HuH-7.5 (cell line): ENCODE measurements around the gene RRP9.

ENCODE experiments used
- DNase-seq: peaks from one replicate; pipeline ENCODE4 v3.0.0; 2011; ENCODE audit warnings: low spot score

Gene RRP9

DNA sequence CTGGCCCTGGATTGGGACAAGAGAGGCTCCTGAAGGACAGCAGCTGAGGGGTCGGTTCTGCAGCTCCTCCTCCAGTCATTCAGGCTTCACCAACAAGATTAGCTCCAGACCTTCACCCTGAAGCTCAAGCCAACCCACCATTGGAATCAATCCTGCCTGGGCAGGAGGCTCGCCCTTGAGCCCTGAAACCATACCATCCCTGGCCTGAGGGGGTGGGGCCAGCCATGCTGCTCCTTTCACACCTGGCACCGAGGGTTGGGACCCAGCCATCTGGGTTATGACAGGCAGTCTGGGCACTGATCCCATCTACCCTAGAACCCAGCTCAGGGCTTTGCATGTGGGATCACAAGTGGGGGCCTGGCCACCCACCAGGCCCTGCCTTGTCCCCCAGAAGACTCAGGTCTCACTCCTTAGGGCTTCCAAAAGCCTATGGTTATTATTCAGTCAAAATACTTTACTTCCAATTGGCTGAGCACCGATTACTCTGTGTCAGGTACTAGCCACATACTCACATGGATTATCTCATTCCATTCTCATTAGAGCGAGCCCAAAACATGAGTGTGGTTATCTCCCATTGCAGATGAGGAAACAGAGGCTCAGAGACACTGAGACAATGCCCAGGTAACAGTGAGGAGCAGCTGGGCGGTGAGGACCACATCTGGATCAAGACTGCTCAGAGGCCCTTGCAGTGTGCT is 29.0 kb upstream of the RRP9 start:
- no peak for DNase-seq

DNA sequence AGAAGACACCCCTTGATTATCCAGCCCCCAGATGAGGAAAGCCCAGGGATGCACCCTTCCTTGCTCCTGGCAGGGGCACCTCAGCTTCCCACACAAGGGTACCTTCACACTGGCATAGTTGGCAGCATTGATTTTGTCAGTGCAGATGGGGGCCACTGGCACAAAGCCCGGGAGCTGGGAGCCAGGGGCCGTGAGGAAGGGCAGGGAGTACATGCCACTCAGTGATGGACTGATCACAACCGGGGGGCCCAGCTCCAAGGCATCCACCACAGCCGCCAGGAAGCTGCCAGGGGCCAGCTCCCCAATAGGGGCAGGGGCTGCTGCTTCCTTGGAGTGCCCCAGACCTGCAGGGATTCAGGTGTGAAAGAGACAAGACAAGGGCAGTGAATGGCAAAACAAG is 28.1 kb upstream of the RRP9 start:
- no peak for DNase-seq

DNA sequence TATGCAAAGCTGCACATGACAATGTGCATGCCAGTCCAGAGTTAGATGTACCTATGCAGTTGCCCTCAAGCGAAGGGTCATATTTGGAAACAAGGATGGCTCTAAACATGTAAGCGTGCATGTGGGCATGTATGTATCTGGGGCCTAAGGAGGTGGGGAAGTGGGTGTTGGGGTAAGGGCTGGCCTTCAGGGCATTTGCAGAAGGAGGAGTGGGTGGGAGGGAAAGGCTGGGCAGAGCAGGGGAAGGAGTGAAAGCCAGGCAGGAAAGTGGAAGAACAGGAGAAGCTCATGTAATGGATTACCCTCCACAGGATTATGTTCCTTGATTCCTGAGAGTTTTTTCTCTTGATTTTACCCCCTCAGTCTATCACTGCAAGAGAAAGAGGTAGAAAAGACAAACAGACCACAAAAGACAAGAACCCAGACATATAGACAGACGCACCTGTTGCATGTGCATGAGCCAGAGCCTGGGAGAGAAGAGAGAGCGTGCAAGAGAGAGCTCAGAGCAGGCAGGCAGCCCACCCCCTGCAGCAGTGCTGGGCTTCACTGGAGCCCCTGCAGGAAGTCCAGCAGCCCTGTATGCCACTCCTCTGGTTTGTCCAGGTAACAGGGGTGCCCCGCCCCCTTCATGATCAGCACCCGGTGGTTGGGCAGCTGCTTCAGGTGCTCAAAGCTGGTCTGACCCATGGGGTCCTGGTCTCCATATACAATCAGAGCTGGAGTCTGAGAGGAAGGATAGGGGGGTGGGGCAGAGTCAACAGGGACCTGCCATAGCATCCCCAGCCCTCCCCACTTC is 27.4 kb upstream of the RRP9 start:
- DNase-seq: no peak

DNA sequence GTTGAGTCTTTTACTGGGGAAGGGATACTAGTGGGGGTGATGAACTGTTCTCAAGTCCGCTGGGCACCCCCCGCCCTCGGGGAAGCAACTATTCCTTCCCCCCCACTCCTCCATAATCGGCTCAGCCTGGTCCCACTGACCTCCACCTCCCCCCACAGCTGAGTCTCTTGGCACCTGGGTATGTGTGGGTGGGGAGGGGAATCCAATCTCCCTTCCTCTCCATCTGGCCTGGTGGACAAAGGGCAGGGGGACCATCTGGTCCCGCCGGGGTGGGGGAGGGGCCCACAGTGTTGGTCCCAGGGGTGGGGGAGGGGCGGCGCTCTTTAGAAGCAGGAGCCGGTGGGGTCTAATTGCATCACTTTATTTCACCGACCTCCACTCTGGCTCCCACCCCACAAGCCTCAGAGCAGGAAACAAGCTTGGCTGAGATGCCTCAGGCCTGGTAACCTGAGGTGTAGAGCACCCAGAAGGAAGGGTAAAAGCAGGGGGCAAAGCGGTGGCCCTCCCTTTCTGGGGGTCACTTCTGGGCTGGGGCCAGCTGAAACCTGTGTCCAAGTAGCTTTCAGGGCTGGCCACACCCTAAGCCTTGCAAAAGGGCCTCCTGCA is 26.6 kb upstream of the RRP9 start:
- no peak for DNase-seq

DNA sequence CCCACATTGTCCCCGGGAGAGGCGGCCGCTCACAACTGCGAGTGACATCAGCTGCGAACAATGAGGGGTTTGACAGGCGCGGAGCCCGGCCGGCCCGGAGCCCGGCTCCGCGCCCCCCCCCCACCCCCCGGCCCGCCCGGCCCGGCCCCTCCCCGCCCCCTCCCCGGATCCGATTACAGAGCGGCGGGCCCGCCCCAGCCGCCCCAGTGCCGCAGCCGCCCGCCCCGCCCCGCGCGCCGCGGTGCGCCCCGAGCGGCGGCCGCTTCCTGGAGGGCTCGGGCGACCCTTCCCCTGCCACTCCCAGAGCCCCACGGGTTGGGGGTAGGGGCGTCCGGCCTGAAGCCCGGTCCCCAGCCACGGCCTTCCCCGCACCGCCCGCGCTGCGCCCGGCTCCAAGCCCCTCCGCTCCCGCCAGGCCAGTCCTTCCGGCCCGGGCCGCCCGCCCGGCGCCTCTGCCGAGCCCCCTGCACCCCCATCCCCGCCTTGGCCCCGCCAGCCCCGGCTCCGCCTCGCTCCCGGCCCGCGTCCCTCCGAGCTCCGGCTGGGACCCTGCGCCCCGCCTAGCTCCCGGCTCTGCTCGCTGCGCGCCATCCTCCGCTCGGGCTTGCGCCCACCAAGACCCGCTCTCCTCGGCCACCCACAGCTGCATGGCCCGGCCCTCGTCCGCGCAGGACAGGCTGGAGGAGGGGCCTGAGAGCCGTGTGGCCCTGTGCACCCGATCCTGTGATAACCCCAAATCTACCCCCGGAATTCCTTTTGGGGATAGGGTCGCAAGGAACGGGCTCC is 25.9 kb upstream of the RRP9 start, which contains the start of gene PCBP4:
Gene PCBP4 (minus strand): TSS at position 71 of the 786 bp plus-strand sequence. CDS start 6,214 bp downstream, outside the sequence.
- peak; percentile 77 for DNase-seq

DNA sequence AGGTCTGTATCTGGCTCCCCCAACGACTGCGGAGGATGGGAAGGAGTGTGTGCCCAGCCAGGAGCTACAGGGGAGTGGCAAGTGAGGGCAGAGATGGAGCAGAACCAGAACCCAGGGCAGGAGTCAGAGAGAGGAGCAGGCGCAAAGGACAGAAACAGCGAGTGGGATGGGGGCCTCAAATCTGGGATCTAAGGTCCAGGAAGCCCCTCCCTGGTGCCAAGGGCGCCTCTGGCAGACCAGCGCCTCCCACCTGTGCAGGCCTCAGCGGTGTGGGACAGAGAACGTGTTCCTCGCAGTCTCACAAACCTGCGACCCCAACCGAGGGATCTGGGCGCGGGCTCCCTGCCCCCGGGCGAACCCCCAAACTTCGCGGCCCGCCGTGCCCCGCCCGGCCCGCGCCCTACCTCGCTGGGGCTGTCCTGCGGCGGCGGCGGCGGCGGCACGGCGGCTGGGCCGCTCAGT is 25.2 kb upstream of the RRP9 start:
- DNase-seq: no peak

DNA sequence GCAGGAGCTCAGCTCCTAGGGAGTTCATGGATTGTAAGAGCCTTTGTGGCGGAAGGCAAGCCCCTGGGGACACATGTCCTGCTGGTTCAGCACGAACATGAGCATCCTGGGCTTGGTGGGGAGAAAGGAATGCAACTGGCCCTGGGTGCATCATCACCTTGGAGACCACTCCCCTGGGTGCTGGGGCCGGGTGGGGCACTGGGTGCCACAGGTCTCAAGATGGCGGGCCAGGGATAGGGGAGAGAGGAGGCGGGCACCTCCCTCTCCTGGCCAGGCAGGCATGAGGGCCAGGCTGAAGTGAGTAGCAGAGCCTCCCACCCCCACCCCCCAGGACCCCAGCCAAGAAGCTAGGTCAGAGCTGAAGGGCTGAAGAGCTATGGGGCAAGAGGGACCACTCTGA is 24.8 kb upstream of the RRP9 start:
- no peak for DNase-seq

DNA sequence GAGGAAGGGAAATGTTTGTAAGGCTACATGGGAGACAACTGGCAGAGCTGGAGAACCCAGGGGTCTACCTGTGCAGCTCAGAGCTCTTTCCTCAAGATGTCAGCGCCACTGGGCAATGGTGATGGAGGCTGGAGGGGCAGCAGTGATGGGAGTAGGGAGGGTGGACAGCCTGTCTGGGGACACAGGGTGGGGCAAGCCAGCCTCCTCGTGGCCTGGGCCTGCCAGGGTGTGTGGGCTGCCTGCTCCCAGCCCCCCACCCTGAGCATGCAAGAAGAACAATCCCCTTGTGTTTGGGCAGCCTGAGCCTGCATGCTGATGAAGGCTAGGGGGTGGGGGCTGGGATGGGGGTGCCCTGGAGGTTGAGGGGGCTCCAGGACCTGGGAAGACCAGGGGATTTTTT is 24.3 kb upstream of the RRP9 start:
- DNase-seq: no peak

DNA sequence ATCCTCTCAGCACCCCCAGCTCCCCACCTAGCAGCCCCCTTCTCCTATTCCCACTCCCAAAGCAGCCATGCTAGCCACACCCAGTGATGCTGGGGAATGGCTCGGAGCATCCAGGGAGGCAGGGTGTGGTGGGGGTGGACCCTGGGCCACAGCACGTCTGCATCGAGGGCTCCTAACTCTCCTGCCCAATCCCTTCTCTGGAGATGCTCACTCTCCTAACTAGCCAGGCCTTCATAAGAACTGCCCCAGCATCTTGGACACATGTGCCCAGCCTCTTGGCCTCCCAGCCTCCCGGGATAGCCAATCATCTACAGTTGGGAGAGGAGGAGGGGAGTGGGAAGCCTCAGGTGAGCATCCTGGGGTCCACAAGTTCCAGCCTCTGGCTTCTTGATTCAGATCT is 22.8 kb upstream of the RRP9 start:
- no peak for DNase-seq

DNA sequence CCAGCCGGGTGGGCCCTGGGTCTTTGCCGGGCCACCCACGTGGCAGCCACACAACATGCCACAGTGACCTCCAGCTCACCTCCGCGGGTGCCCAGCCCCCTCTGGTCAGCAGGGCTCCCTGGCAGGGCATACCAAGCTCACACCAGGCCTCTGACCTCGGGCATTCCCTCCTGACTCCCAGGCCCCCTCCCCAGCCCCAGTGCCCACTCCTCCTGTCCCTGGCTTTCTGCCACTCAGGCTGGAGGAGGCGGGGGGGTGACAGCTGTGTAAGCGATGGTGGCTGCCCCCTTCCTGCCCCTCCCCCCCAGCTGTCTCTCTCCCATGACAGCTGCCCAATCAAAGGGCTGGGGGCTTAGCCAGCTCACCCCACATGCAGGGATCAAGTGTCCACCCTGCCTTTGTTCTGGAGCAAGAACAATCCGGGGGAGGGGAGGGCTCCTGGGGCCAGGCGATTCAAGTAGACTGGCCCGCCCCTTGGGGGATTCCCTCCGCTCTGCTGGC is 22.3 kb upstream of the RRP9 start:
- DNase-seq: no peak

DNA sequence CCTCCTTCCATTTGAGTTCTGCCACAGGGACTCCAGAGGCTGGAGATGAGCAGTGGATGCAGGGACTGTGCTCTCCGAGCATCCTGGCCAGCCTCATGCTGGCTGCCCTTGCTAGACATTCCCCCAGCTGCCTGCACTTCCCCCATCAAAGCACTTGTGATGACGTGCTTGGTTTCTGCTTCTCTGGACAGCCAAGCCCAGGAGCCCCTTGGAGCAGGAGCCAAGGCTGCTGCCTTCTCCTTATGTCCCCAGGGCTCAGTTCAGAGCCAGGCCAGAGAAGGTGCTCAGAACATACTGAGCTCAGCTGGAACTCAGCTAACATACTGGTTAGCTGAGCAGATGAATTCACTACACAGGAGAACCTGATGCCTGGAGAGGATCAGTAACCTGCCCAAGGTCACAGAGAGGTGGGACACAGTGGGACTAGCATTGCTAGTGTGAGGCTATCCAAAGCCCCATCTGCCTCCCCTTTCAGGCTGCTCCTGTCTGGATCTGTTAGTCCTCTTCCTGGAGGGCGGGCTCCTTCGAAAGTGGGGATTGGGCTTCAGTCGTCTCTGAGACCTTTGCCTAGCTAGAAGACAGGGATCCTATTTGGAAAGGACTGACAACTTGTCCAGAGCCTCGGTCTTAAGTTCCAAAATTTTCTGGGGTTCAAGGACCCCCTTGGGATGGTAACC is 21.3 kb upstream of the RRP9 start:
- DNase-seq: no peak

DNA sequence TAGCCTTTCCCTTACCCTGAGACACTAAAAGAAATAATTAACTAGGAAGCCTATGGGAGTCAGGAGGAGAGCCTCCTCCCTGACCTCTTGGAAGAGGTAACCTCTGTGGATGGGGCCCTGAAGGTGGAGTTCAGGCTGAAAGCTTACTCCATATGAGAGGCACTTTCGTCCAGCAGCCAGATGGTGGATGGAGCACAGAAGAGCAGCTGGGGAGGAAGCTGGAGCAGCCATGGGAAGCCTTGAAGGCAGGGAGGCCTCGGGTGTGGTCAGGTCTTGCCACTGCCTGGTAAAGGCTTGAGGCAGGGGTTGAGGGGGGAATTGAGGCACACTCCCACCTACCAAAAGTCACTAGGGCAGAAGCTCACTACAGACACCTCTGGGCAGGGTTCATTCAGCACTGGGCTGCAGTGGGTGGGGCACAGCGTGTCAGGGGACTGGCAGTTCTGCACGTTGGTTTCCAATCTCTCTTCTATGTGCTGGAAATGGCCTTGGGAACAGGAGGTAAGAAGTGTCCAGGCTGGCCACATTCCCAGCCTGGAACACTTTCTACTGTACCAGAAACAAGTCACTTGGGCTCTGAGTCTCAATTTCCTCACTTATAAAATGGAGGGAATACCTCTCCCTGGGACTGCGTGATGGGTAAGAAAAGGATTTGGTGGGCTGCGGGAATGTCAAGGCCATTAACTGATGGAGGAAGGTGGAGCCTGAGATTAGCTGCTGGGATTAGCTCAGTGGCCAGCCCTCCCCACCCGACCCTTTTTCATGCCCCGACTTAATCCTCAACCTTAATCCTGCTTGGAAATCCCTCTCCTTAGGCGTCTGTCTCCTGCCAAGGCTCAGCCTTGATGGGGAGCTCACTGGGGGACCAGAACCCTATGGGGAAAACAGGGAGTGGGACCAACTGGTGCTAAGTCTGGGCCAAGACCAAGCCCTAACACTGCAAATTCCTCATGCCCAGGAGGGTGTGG is 20.2 kb upstream of the RRP9 start:
- no peak for DNase-seq

DNA sequence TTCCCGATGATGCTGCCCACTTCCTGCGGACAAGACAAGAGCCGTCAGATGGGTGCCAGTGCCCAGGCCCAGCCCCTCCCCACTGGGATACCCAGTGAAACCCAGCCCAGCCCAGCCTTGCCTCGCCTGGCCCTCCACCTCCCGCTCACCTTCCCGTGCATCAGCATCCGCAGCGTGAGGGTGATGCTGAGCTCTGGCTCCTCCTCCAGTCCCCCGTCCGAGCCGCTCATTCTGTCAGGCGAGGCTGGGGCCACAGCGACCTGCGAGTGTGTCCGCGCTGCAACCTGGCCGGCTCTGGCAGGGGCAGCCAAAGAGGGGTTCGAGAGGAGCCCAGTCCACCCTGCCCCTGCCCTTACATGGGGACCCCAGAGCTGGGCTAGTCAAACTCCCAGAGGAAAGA is 19.3 kb upstream of the RRP9 start:
- no peak for DNase-seq

DNA sequence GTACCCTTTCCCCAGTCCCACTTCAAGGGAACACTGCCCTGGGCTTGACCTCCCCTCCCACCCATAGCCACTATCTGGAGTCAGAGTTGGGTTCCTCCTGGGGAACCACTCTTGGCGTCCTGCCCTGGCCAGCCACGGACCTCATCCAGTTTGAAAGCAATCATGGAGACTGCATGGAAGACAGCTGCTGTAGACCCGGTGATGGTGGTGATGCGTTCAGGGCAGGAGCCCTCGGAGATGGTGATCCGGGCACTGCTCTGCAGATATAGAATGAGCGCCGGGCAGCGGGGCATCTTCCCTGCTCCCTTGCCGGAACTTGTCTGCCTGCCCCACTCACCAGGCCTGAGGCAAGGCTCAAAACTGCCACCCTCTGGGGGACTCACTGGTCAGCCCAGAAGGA is 18.7 kb upstream of the RRP9 start:
- DNase-seq: no peak

DNA sequence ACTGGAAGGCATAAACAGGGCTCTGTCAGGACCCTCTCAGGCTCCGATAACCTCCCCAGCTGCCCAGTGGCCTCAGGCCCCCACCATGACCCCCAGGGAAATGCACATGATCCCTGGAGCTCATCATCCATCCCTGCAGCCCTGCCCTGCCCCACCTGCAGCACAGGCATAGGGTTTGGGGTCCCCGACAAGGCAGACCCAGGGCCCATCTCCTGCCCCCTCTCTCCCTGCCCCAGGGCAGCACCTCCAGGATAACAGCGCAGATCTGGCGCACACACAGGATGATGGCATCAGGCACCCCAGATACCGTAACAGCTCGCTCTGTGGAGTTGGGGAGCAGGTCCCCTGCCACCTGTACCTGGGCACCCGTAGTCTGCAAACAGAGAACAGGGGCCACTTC is 17.9 kb upstream of the RRP9 start:
- DNase-seq: no peak

DNA sequence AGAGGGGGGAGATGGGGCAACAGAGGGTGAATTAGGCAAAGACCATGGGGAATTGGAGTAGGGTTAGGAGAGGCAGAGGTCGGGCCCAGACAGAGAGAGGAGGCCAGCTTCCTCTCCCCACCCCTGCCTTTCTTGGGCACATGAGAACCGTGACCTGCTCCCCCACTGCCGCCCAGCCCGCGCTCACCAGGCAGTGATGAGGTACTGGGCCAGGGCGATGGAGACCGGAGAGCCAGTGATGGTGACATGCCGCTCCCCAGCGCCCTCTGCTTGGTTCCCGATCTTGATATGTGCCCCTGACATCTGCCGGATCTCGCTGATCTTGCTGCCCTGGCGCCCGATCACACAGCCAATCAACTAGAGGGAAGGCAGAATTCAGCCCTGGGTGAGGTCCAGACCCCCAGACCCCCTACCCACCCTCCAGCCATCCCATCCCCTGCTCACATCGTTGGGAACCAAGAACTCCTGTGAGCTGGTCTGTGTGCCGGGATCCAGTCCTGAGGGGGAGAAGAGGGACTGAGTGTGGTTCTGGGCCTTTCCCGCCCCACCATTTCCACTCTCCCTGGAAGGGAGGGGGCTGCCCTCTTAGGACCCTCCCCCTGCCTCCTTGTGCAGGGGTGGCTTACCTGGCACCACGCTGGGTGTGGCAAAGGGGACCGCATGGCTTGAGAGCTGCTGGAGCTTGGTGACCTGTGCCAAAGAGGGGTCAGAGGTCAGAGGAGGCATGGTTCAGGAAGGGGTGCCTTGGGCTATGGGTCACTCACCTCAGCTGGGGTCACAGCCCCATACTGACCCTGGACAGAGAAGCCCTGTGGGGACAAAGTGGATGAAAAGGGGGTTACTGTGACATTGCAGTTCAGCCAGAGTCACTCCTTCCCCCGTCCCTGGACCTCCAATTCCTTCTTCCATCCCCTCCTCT is 17.2 kb upstream of the RRP9 start:
- DNase-seq: no peak

DNA sequence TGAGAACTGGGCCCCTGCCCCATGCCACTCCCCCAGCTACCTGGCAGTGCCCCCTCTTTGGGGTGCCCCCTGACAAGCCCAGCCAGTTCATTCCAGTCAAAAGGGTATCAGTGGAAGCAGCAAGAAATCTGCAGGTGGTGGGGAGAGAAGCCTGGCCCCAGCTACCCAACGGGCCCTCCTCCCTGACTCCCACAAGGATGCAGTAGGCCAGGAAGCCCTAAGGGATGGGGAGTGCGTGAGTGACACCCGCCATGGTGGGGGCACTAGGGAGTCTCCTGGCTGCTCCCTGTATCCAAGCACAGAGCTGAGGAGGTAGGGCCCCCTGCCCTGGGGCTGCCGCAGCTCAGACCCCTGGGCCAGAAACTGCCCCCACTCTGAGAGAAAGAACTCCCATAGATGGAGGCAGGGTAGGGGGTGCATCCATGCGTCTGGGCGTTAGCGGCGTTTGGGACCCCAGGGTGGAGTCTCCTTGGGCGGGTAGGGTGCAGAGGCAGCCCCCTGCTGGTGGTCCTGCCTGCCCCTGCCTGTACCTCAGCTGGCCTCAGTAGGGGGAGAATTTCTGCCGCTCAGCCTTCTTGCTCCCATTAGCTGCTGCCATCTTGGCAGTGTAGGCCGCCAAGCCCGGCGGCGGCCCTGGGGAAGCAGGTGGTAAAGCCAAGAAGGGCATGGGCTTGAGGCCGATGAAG is 16.0 kb upstream of the RRP9 start:
- no peak for DNase-seq

DNA sequence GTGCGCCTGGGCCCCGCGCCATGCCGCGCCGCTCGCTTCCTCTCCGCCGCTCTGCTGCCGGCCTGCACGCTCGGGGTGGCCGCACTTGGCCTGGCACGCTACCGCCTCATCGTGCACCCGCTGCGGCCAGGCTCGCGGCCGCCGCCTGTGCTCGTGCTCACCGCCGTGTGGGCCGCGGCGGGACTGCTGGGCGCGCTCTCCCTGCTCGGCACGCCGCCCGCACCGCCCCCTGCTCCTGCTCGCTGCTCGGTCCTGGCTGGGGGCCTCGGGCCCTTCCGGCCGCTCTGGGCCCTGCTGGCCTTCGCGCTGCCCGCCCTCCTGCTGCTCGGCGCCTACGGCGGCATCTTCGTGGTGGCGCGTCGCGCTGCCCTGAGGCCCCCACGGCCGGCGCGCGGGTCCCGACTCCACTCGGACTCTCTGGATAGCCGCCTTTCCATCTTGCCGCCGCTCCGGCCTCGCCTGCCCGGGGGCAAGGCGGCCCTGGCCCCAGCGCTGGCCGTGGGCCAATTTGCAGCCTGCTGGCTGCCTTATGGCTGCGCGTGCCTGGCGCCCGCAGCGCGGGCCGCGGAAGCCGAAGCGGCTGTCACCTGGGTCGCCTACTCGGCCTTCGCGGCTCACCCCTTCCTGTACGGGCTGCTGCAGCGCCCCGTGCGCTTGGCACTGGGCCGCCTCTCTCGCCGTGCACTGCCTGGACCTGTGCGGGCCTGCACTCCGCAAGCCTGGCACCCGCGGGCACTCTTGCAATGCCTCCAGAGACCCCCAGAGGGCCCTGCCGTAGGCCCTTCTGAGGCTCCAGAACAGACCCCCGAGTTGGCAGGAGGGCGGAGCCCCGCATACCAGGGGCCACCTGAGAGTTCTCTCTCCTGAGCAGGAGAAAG is 14.4 kb upstream of the RRP9 start:
- peak; percentile 68 for DNase-seq
